ENCODE data around the gene LRP1.

- no peak for TF ChIP-seq EZH2 (IDR thresholded peaks at IDR 0.05; ENCODE audit: low read length)
- TF ChIP-seq, protein P1, sequence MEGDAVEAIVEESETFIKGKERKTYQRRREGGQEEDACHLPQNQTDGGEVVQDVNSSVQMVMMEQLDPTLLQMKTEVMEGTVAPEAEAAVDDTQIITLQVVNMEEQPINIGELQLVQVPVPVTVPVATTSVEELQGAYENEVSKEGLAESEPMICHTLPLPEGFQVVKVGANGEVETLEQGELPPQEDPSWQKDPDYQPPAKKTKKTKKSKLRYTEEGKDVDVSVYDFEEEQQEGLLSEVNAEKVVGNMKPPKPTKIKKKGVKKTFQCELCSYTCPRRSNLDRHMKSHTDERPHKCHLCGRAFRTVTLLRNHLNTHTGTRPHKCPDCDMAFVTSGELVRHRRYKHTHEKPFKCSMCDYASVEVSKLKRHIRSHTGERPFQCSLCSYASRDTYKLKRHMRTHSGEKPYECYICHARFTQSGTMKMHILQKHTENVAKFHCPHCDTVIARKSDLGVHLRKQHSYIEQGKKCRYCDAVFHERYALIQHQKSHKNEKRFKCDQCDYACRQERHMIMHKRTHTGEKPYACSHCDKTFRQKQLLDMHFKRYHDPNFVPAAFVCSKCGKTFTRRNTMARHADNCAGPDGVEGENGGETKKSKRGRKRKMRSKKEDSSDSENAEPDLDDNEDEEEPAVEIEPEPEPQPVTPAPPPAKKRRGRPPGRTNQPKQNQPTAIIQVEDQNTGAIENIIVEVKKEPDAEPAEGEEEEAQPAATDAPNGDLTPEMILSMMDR (optimal IDR thresholded peaks at IDR 0.05 in 1 of 3, IDR thresholded peaks at IDR 0.05 in 1 of 3, conservative IDR thresholded peaks at IDR 0.05 in 1 of 3; ENCODE audit: extremely low read depth in 1 of 3, insufficient read depth in 2 of 3, low read length in 3 of 3), result no peak
Measured at GRCh38 chr12:57195611-57196371, 67.5 kb downstream of the LRP1 start.
